H1 (cell line): ENCODE measurements around the gene PRKCZ. TPM values are rescaled to one million over a fixed set of nuclear protein-coding genes. Genes with fewer than 3 reads are reported as not detected.

Source experiments
- CTCF ChIA-PET: fragments of 300-600 bp; sonication (Branson Sonifier 250); formaldehyde crosslinking; loops from one replicate; lab custom pipeline; 2021; ENCODE audit not compliant: partially characterized antibody; lab: Charles Lee
- POLR2A ChIA-PET: fragments of 300-600 bp; sonication (Branson Sonifier 250); formaldehyde crosslinking; loops from one replicate; lab custom pipeline; 2021; ENCODE audit warnings: inconsistent platforms; ENCODE audit not compliant: partially characterized antibody; lab: Charles Lee
- DNase-seq, 2 experiments: peaks; one replicate each; pipeline versions ENCODE4 v3.0.0 to v3.0.0-alpha.2; 2010 to 2022; ENCODE audit warnings: low spot score in 2 of 2, low read depth in 1 of 2, mixed read lengths in 1 of 2
- FAIRE-seq: peaks from 2 replicates; lab custom pipeline; 2011; peaks lifted over from hg19 to GRCh38; lab: Jason Lieb, UNC
- H2AFZ ChIP-seq: 2 replicates; pipeline ENCODE4 v1.8.1; 2012; ENCODE audit warnings: low read length, inconsistent platforms
- H2AK5ac ChIP-seq: 2 replicates; pipeline ENCODE4 v1.6.1; 2013; ENCODE audit warnings: low read depth, low read length
- H2BK120ac ChIP-seq: replicated peaks from 2 replicates; pipeline ENCODE3; 2013; ENCODE audit warnings: low read depth, low read length, inconsistent platforms
- H2BK12ac ChIP-seq: 2 replicates; pipeline ENCODE4 v1.6.1; 2013; ENCODE audit warnings: low read depth, low read length
- H2BK15ac ChIP-seq: 2 replicates; pipeline ENCODE4 v1.6.1; 2013; ENCODE audit warnings: low read length
- H2BK20ac ChIP-seq: 2 replicates; pipeline ENCODE4 v1.6.1; 2013; ENCODE audit warnings: low read length
- H2BK5ac ChIP-seq: 2 replicates; pipeline ENCODE4 v1.6.1; 2013; ENCODE audit warnings: low read depth, low read length
- H3K14ac ChIP-seq: 2 replicates; pipeline ENCODE4 v1.6.1; 2013; ENCODE audit warnings: inconsistent platforms; ENCODE audit not compliant: insufficient read length
- H3K18ac ChIP-seq: 2 replicates; pipeline ENCODE4 v1.6.1; 2013; ENCODE audit warnings: low read length; ENCODE audit errors: extremely low read depth
- H3K23ac ChIP-seq: 2 replicates; pipeline ENCODE4 v1.6.1; 2013; ENCODE audit warnings: inconsistent platforms; ENCODE audit not compliant: insufficient read length
- H3K23me2 ChIP-seq: 2 replicates; pipeline ENCODE4 v1.6.1; 2013; ENCODE audit warnings: low read depth, low read length
- H3K27ac ChIP-seq: 2 replicates; pipeline ENCODE4 v1.6.1; 2011; ENCODE audit warnings: low read depth, low read length, inconsistent platforms
- H3K27me3 ChIP-seq, 4 experiments: replicated peaks in 1 of 4; 1 replicate in 1 of 4; 2 replicates in 3 of 4; pipeline versions ENCODE4 v1.6.1 to v1.8.1; 2011 to 2013; ENCODE audit warnings: low read length in 3 of 4, mild to moderate bottlenecking in 3 of 4, inconsistent platforms in 2 of 4, mixed read lengths in 2 of 4, moderate library complexity in 1 of 4; ENCODE audit not compliant: control insufficient read depth in 3 of 4, insufficient read depth in 3 of 4; ENCODE audit errors: extremely low read depth in 1 of 4
- H3K36me3 ChIP-seq, 4 experiments: 2 replicates each; pipeline versions ENCODE4 v1.6.1 to v1.8.1; 2011 to 2013; ENCODE audit warnings: mild to moderate bottlenecking in 4 of 4, low read length in 3 of 4, moderate library complexity in 2 of 4, control low read depth in 1 of 4, inconsistent platforms in 1 of 4; ENCODE audit not compliant: insufficient read depth in 4 of 4, control insufficient read depth in 2 of 4
- H3K4ac ChIP-seq: replicated peaks from 2 replicates; pipeline ENCODE3; 2013; ENCODE audit warnings: low read length, low read depth, mixed read lengths, inconsistent platforms; ENCODE audit not compliant: insufficient read length
- H3K4me1 ChIP-seq, 4 experiments: replicated peaks in 1 of 4; 1 replicate in 1 of 4; 2 replicates in 3 of 4; pipeline versions ENCODE4 v1.6.1 to v1.8.1; 2011 to 2013; ENCODE audit warnings: low read length in 3 of 4, inconsistent platforms in 2 of 4, mixed read lengths in 1 of 4; ENCODE audit not compliant: insufficient read depth in 4 of 4, control insufficient read depth in 3 of 4
- H3K4me2 ChIP-seq, 2 experiments: 2 replicates each; pipeline versions ENCODE4 v1.6.1 to v1.8.1; 2011 to 2013; ENCODE audit warnings: low read depth in 2 of 2, low read length in 2 of 2, control low read depth in 1 of 2, inconsistent platforms in 1 of 2, mild to moderate bottlenecking in 1 of 2; ENCODE audit not compliant: insufficient read depth in 1 of 2
- H3K4me3 ChIP-seq, 4 experiments: fragments of 200-600, 300-600 bp in 1 of 4; sonication (generic), shearing (Covaris generic), sonication (Bioruptor Twin) in 1 of 4; 2 replicates each; pipeline versions ENCODE4 v1.5.1 to v1.8.1; 2011 to 2016; ENCODE audit warnings: low read length in 4 of 4, low read depth in 3 of 4, control low read depth in 2 of 4, inconsistent platforms in 2 of 4, mild to moderate bottlenecking in 2 of 4, mixed read lengths in 1 of 4, moderate library complexity in 1 of 4; ENCODE audit not compliant: insufficient read depth in 2 of 4; ENCODE audit errors: extremely low read depth in 1 of 4
- H3K56ac ChIP-seq: replicated peaks from 2 replicates; pipeline ENCODE3; 2013; ENCODE audit warnings: low read depth, mild to moderate bottlenecking, mixed read lengths, low read length, inconsistent platforms; ENCODE audit not compliant: insufficient read length
- H3K79me1 ChIP-seq: 2 replicates; pipeline ENCODE4 v1.6.1; 2013; ENCODE audit warnings: low read depth, low read length, control low read depth
- H3K79me2 ChIP-seq, 2 experiments: 2 replicates each; pipeline versions ENCODE4 v1.6.1 to v1.8.1; 2012 to 2013; ENCODE audit warnings: low read length in 2 of 2, mild to moderate bottlenecking in 2 of 2, inconsistent platforms in 1 of 2; ENCODE audit not compliant: insufficient read depth in 2 of 2, control insufficient read depth in 1 of 2
- H3K9ac ChIP-seq, 4 experiments: replicated peaks in 1 of 4; 1 replicate in 1 of 4; 2 replicates in 3 of 4; pipeline versions ENCODE4 v1.6.1 to v1.8.1; 2011 to 2013; ENCODE audit warnings: low read depth in 3 of 4, low read length in 3 of 4, control low read depth in 2 of 4, mild to moderate bottlenecking in 2 of 4, moderate library complexity in 2 of 4, inconsistent platforms in 1 of 4; ENCODE audit errors: extremely low read depth in 1 of 4
- H3K9me3 ChIP-seq, 2 experiments: 2 replicates each; pipeline versions ENCODE4 v1.6.1 to v1.8.1; 2012 to 2013; ENCODE audit warnings: mild to moderate bottlenecking in 2 of 2, moderate library complexity in 2 of 2, control low read depth in 1 of 2, inconsistent platforms in 1 of 2, low read depth in 1 of 2, low read length in 1 of 2, mixed read lengths in 1 of 2; ENCODE audit not compliant: insufficient read depth in 2 of 2
- H4K20me1 ChIP-seq, 2 experiments: replicated peaks in 1 of 2; 2 replicates each; pipeline versions ENCODE3 to v1.8.1; 2011 to 2013; ENCODE audit warnings: inconsistent platforms in 2 of 2, low read length in 2 of 2, mild to moderate bottlenecking in 1 of 2; ENCODE audit not compliant: insufficient read depth in 2 of 2, control insufficient read depth in 1 of 2
- H4K5ac ChIP-seq: 2 replicates; pipeline ENCODE4 v1.6.1; 2013; ENCODE audit warnings: low read length, low read depth, mixed read lengths, inconsistent platforms; ENCODE audit not compliant: insufficient read length
- H4K8ac ChIP-seq: 2 replicates; pipeline ENCODE4 v1.8.0; 2013; ENCODE audit warnings: mild to moderate bottlenecking, moderate library complexity, low read length, inconsistent platforms; ENCODE audit not compliant: insufficient read depth; ENCODE audit errors: extremely low read depth
- H4K91ac ChIP-seq: replicated peaks from 2 replicates; pipeline ENCODE3; 2013; ENCODE audit warnings: low read length, mixed read lengths, inconsistent platforms; ENCODE audit not compliant: insufficient read length
- CEBPB ChIP-seq: IDR thresholded peaks from 2 replicates; pipeline ENCODE4 v1.6.1; 2012; ENCODE audit warnings: low read depth, low read length
- GTF2F1 ChIP-seq: IDR thresholded peaks from 2 replicates; pipeline ENCODE4 v1.6.1; 2012; ENCODE audit warnings: low read depth, low read length, improper control_type of control experiment, borderline replicate concordance
- SAP30 ChIP-seq: fragments of 300-600 bp; sonication (generic); IDR thresholded peaks from 2 replicates; pipeline ENCODE4 v1.7.1; 2012; ENCODE audit warnings: low read length, moderate library complexity, mild to moderate bottlenecking, inconsistent platforms; ENCODE audit not compliant: insufficient read depth, insufficient replicate concordance
- SP4 ChIP-seq: IDR thresholded peaks from 2 replicates; pipeline ENCODE4 v1.6.1; 2012; ENCODE audit warnings: low read length, inconsistent platforms
- YY1 ChIP-seq: IDR thresholded peaks from 2 replicates; pipeline ENCODE4 v1.6.1; 2011; ENCODE audit warnings: low read depth, mild to moderate bottlenecking, low read length
- WGBS, 2 experiments: shearing (Covaris generic) in 1 of 2; methylation state at CpG; one replicate each; pipeline versions ENCODE4 v1.1.6 to v1.1.7; 2013 to 2015; ENCODE audit warnings: low lambda C conversion rate in 2 of 2, mixed read lengths in 2 of 2, inconsistent platforms in 1 of 2, low coverage in 1 of 2, missing lambda C conversion rate in 1 of 2; ENCODE audit not compliant: insufficient replicate concordance in 2 of 2, insufficient coverage in 1 of 2, insufficient read length in 1 of 2; ENCODE audit errors: extremely low coverage in 1 of 2, missing lambda C conversion rate in 1 of 2; 5-methylcytosine and 5-hydroxymethylcytosine counted together
- polyA plus RNA-seq, 7 experiments: library from polyadenylated mRNA; depleted of rRNA in 3 of 7; stranded (reverse) in 5 of 7; unstranded in 2 of 7; fragments of >200 nt in 5 of 7; fragments of 200-250 nt in 2 of 7; gene quantifications; 1 replicate in 5 of 7; 2 replicates in 1 of 7; 4 replicates in 1 of 7; pipeline versions ENCODE4 v1.2.1 to v1.2.3, GENCODE V29; 2011 to 2013; ENCODE audit warnings: missing spikeins in 2 of 7, mixed read lengths in 2 of 7
- total RNA-seq: library from RNA; stranded (reverse); fragmentation: NEBNext Ultra II Directional; extraction: Animal tissue kit (Norgen Biotek cat#: 25700); gene quantifications from 2 replicates; pipeline ENCODE4 v1.2.1, GENCODE V29; 2021
- TF ChIP-seq, protein P1 (sequence below): IDR thresholded peaks from 2 replicates; pipeline ENCODE4 v1.6.1; 2011; ENCODE audit warnings: low read depth, mild to moderate bottlenecking, low read length; ENCODE audit not compliant: insufficient read depth

PRKCZ gene
- total and polyA plus RNA-seq, 2 of the 8 experiments (the other 6 are each of a cell fraction or from before 2014, with no cell fraction given) = 37.4 to 45.1 TPM

DNA sequence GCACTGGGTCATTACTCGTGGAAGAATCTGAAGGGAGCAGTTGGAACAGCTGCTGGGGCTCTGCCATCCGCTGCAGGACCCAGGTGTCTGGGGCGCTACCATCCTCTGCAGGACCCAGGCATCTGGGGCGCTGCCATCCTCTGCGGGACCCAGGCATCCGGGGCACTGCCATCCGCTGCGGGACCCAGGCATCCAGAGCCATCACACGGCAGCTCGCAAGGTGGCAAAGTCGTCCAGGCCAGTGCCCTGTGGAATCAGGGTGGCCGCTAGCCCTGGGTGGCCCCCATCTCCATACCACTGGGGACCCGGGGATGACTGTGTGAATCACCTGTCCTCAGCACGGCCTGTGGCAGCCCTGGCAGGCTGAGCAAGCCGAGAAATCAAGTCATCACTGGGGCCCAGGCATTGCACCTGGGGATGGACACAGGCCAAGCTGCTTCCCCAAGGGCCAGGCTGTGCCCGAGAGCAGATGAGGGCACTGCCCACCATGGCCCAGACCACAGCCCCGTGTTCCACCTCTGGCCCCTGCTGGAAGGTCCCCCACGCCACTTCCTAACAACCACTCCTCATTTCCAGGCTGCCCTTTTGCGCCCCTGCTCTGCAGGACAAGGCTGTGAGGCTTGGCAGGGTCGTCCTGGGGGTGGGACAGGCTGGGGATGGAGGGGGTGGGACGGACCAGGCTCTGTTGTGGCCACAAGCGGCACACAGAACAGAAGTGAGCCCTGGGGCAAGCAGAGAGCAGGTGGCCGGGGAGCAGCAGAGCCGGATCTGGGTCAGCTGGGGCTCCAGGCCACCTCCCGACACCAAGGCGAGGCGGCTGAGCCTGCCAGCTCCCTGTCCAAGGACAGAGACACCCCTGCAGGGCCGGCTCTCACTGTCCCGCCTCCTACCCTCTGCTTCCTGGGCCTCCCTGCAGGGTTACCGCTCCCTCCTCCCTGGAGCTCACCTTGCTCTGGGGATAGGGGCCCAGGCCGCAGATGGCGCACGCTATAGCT is 18.4 kb upstream of the PRKCZ start:
- H4K5ac ChIP-seq = no peak overlapping the region
- H3K9ac ChIP-seq = no peak overlapping the region
- H3K27ac ChIP-seq = no peak overlapping the region
- DNase-seq (no peak), FAIRE-seq (no peak)
- H3K14ac ChIP-seq = no peak overlapping the region
- H4K91ac ChIP-seq = no peak overlapping the region
- H3K79me2 ChIP-seq = no peaks in the 10 kb centered on the region
- no peak overlapping the region for H3K23ac ChIP-seq
- no peaks in the 10 kb centered on the region for H3K79me1 ChIP-seq
- peak overlapping the region; percentile 68 for H4K8ac ChIP-seq
- ChIA-PET POLR2A (interaction anchor here (0.9 to 3.1 kb wide), 5 partner anchors 12 to 816 kb away, joined by 3 to 11 read pairs (median 3); partner anchors contain the start of gene GABRD), CTCF (interaction anchor here (0.6 to 8.8 kb wide), 9 partner anchors 10 to 640 kb away, joined by 3 to 92 read pairs (median 4); no protein-coding TSS in a partner anchor)
- H3K4ac ChIP-seq = no peak overlapping the region
- H3K4me3 ChIP-seq = no peak overlapping the region
- no peak overlapping the region for H2BK12ac ChIP-seq
- TF ChIP-seq GTF2F1 (no peak), SP4 (no peak), SAP30 (no peak), CEBPB (no peak), YY1 (no peak)
- TF ChIP-seq, protein P1, sequence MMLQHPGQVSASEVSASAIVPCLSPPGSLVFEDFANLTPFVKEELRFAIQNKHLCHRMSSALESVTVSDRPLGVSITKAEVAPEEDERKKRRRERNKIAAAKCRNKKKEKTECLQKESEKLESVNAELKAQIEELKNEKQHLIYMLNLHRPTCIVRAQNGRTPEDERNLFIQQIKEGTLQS = no peak
- peak overlapping the region; percentile 35; the same call in 1 of the 2 replicates for H2BK5ac ChIP-seq
- H2AK5ac ChIP-seq = no peak overlapping the region
- WGBS, 2 experiments = 91% methylated on average over 33 of the region's 33 CpGs; no CpG with 5 or more reads in 1 of the 2 experiments
- no peak overlapping the region for H3K56ac ChIP-seq
- H4K20me1 ChIP-seq = no peaks in the 10 kb centered on the region
- no peaks in the 10 kb centered on the region for H3K27me3 ChIP-seq
- no peaks in the 10 kb centered on the region for H3K36me3 ChIP-seq
- no peak overlapping the region for H2BK120ac ChIP-seq
- no peak overlapping the region for H2BK15ac ChIP-seq
- H2AFZ ChIP-seq = no peak overlapping the region
- H3K23me2 ChIP-seq = no peaks in the 10 kb centered on the region
- H2BK20ac ChIP-seq = no peak overlapping the region
- H3K18ac ChIP-seq = no peak overlapping the region
- peaks cover 0 to 10% (median 4%) of the 10 kb centered on the region in 4 experiments; a peak in 3 of 7 replicates for H3K4me1 ChIP-seq
- H3K9me3 ChIP-seq = no peaks in the 10 kb centered on the region
- H3K4me2 ChIP-seq = no peak overlapping the region
